ENCODE data around the gene RTF2.

The RTF2 gene

GRCh38 chr20:56442389-56443365 is 25.8 kb upstream of the RTF2 start:
- in situ Hi-C loops (cut with HindIII; ENCODE audit: low pct_unique_long_range_greater_than_20kb, low sequenced_read_pairs), result no loop called here
- no peak for DNase-seq (ENCODE audit: low read depth in 1 of 2, low spot score in 1 of 2)
- no peak for TF ChIP-seq JUND (IDR thresholded peaks at IDR 0.05; ENCODE audit: low read depth)

- TF ChIP-seq JUND (IDR thresholded peaks at IDR 0.05; ENCODE audit: low read depth), result no peak
- DNase-seq (ENCODE audit: low read depth in 1 of 2, low spot score in 1 of 2), result no peak
Observed at GRCh38 chr20:56443654-56444540, 24.5 kb upstream of the RTF2 start.

GRCh38 chr20:56445130-56445529 is 23.3 kb upstream of the RTF2 start:
- TF ChIP-seq JUND (IDR thresholded peaks at IDR 0.05; ENCODE audit: low read depth), result no peak
- in situ Hi-C loops (cut with HindIII; ENCODE audit: low pct_unique_long_range_greater_than_20kb, low sequenced_read_pairs), result no loop called here
- no peak for DNase-seq (ENCODE audit: low read depth in 1 of 2, low spot score in 1 of 2)

More at GRCh38 chr20:56443654-56444540, 24.5 kb upstream of the RTF2 start:
- in situ Hi-C loops (cut with HindIII; ENCODE audit: low pct_unique_long_range_greater_than_20kb, low sequenced_read_pairs), result no loop called here

GRCh38 chr20:56445540-56445939 is 22.9 kb upstream of the RTF2 start:
- no peak for TF ChIP-seq JUND (IDR thresholded peaks at IDR 0.05; ENCODE audit: low read depth)
- in situ Hi-C loops (cut with HindIII; ENCODE audit: low pct_unique_long_range_greater_than_20kb, low sequenced_read_pairs), result no loop called here
- no peak for DNase-seq (ENCODE audit: low read depth in 1 of 2, low spot score in 1 of 2)

GRCh38 chr20:56447227-56447626 is 21.2 kb upstream of the RTF2 start:
- no peak for DNase-seq (ENCODE audit: low read depth in 1 of 2, low spot score in 1 of 2)
- in situ Hi-C loops (cut with HindIII; ENCODE audit: low pct_unique_long_range_greater_than_20kb, low sequenced_read_pairs), result no loop called here
- no peak for TF ChIP-seq JUND (IDR thresholded peaks at IDR 0.05; ENCODE audit: low read depth)

- in situ Hi-C loops (cut with HindIII; ENCODE audit: low pct_unique_long_range_greater_than_20kb, low sequenced_read_pairs), result no loop called here
- no peak for TF ChIP-seq JUND (IDR thresholded peaks at IDR 0.05; ENCODE audit: low read depth)
- DNase-seq (ENCODE audit: low read depth in 1 of 2, low spot score in 1 of 2), result no peak
Observed at GRCh38 chr20:56449459-56449858, 19.0 kb upstream of the RTF2 start.

GRCh38 chr20:56451056-56451765 is 17.2 kb upstream of the RTF2 start:
- in situ Hi-C loops (cut with HindIII; ENCODE audit: low pct_unique_long_range_greater_than_20kb, low sequenced_read_pairs), result no loop called here
- peak in 1 of 2 experiments; percentile 46 for DNase-seq (ENCODE audit: low read depth in 1 of 2, low spot score in 1 of 2)
- TF ChIP-seq JUND (IDR thresholded peaks at IDR 0.05; ENCODE audit: low read depth), result no peak

- no peak for DNase-seq (ENCODE audit: low read depth in 1 of 2, low spot score in 1 of 2)
- TF ChIP-seq JUND (IDR thresholded peaks at IDR 0.05; ENCODE audit: low read depth), result no peak
Observed at GRCh38 chr20:56453352-56453751, 15.1 kb upstream of the RTF2 start.

GRCh38 chr20:56454754-56455153 is 13.7 kb upstream of the RTF2 start:
- TF ChIP-seq JUND (IDR thresholded peaks at IDR 0.05; ENCODE audit: low read depth), result no peak
- in situ Hi-C loops (cut with HindIII; ENCODE audit: low pct_unique_long_range_greater_than_20kb, low sequenced_read_pairs), result no loop called here
- DNase-seq (ENCODE audit: low read depth in 1 of 2, low spot score in 1 of 2), result no peak

More at GRCh38 chr20:56453352-56453751, 15.1 kb upstream of the RTF2 start:
- in situ Hi-C loops (cut with HindIII; ENCODE audit: low pct_unique_long_range_greater_than_20kb, low sequenced_read_pairs), result no loop called here

GRCh38 chr20:56458206-56458821 is 10.1 kb upstream of the RTF2 start:
- TF ChIP-seq JUND (IDR thresholded peaks at IDR 0.05; ENCODE audit: low read depth), result no peak
- peak; percentile 36 to 56 for DNase-seq (ENCODE audit: low read depth in 1 of 2, low spot score in 1 of 2)
- in situ Hi-C loops (cut with HindIII; ENCODE audit: low pct_unique_long_range_greater_than_20kb, low sequenced_read_pairs), result no loop called here

GRCh38 chr20:56460459-56460858 is 8.0 kb upstream of the RTF2 start:
- in situ Hi-C loops (cut with HindIII; ENCODE audit: low pct_unique_long_range_greater_than_20kb, low sequenced_read_pairs), result no loop called here
- TF ChIP-seq JUND (IDR thresholded peaks at IDR 0.05; ENCODE audit: low read depth), result no peak
- no peak for DNase-seq (ENCODE audit: low read depth in 1 of 2, low spot score in 1 of 2)

- in situ Hi-C loops (cut with HindIII; ENCODE audit: low pct_unique_long_range_greater_than_20kb, low sequenced_read_pairs), result no loop called here
- DNase-seq (ENCODE audit: low read depth in 1 of 2, low spot score in 1 of 2), result no peak
- no peak for TF ChIP-seq JUND (IDR thresholded peaks at IDR 0.05; ENCODE audit: low read depth)
Observed at GRCh38 chr20:56461576-56461975, 6.9 kb upstream of the RTF2 start.

All from T47D (cell line).